ENCODE data around the gene MORN5.

DNA sequence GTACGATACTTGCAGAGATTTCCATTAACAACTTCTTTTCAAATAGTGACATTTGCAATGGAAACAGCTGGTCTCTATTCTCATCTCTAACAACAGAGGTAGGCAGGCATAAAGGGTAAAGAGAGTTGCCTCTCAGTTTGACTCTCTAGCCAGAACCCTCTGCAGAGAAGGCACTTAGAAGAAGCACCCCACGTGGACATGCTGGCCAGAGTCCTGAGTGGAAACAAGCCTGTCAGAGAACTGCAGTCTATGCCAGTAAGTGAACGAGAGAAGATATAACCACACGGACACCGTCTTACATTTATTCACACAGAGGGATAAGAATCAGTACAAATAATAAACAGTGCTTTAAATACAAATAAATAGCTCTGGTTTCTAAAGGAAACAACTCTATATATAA is 80.0 kb downstream of the MORN5 start:
- TF ChIP-seq, protein P1, sequence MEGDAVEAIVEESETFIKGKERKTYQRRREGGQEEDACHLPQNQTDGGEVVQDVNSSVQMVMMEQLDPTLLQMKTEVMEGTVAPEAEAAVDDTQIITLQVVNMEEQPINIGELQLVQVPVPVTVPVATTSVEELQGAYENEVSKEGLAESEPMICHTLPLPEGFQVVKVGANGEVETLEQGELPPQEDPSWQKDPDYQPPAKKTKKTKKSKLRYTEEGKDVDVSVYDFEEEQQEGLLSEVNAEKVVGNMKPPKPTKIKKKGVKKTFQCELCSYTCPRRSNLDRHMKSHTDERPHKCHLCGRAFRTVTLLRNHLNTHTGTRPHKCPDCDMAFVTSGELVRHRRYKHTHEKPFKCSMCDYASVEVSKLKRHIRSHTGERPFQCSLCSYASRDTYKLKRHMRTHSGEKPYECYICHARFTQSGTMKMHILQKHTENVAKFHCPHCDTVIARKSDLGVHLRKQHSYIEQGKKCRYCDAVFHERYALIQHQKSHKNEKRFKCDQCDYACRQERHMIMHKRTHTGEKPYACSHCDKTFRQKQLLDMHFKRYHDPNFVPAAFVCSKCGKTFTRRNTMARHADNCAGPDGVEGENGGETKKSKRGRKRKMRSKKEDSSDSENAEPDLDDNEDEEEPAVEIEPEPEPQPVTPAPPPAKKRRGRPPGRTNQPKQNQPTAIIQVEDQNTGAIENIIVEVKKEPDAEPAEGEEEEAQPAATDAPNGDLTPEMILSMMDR (conservative IDR thresholded peaks at IDR 0.05; ENCODE audit: low read depth in 2 of 2) = no peak
- TF ChIP-seq EZH2phosphoT487 (IDR thresholded peaks at IDR 0.05; ENCODE audit: unreplicated experiment) (no peak), POLR2AphosphoS5 (IDR thresholded peaks at IDR 0.05; ENCODE audit: low read depth) (no peak), ZNF331 (CRISPR knock-in tag; IDR thresholded peaks at IDR 0.05; ENCODE audit: low read depth) (no peak), EZH2 (IDR thresholded peaks at IDR 0.05; ENCODE audit: low read depth, unreplicated experiment) (no peak), CREB1 (CRISPR knock-in tag; IDR thresholded peaks at IDR 0.05; ENCODE audit: low read depth) (no peak), ZNF114 (CRISPR knock-in tag; IDR thresholded peaks at IDR 0.05) (no peak)
- TF ChIP-seq, protein P2, sequence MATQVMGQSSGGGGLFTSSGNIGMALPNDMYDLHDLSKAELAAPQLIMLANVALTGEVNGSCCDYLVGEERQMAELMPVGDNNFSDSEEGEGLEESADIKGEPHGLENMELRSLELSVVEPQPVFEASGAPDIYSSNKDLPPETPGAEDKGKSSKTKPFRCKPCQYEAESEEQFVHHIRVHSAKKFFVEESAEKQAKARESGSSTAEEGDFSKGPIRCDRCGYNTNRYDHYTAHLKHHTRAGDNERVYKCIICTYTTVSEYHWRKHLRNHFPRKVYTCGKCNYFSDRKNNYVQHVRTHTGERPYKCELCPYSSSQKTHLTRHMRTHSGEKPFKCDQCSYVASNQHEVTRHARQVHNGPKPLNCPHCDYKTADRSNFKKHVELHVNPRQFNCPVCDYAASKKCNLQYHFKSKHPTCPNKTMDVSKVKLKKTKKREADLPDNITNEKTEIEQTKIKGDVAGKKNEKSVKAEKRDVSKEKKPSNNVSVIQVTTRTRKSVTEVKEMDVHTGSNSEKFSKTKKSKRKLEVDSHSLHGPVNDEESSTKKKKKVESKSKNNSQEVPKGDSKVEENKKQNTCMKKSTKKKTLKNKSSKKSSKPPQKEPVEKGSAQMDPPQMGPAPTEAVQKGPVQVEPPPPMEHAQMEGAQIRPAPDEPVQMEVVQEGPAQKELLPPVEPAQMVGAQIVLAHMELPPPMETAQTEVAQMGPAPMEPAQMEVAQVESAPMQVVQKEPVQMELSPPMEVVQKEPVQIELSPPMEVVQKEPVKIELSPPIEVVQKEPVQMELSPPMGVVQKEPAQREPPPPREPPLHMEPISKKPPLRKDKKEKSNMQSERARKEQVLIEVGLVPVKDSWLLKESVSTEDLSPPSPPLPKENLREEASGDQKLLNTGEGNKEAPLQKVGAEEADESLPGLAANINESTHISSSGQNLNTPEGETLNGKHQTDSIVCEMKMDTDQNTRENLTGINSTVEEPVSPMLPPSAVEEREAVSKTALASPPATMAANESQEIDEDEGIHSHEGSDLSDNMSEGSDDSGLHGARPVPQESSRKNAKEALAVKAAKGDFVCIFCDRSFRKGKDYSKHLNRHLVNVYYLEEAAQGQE (IDR thresholded peaks at IDR 0.05; ENCODE audit: unreplicated experiment) = no peak
